Endothelial cell of umbilical vein (primary cell): Measurements from ENCODE around the gene CNOT6L. TPM values are rescaled to one million over a fixed set of nuclear protein-coding genes. Genes with fewer than 3 reads are reported as not detected.

Experiments
- BruUV-seq: library from RNA; stranded (reverse); fragments of 400-500 nt; replicated peaks from 2 replicates; lab custom pipeline; 2021; lab: Mats Ljungman, UMichigan
- CTCF ChIA-PET: fragments of 300-600, 350-600 bp; sonication (Branson Sonifier 250); formaldehyde crosslinking; loops from one replicate; lab custom pipeline; 2021; ENCODE audit warnings: antibody characterized with exemption, inconsistent platforms; lab: Charles Lee
- POLR2A ChIA-PET: fragments of 300-600, 350-600 bp; sonication (Branson Sonifier 250); formaldehyde crosslinking; loops from one replicate; lab custom pipeline; 2021; ENCODE audit warnings: antibody characterized with exemption, inconsistent platforms; lab: Charles Lee
- DNase-seq: peaks from one replicate; pipeline ENCODE4 v3.0.0-alpha.2; 2011; ENCODE audit warnings: low read depth, low spot score
- FAIRE-seq: peaks from 2 replicates; lab custom pipeline; 2011; peaks lifted over from hg19 to GRCh38; lab: Jason Lieb, UNC
- H2AFZ ChIP-seq: 2 replicates; pipeline ENCODE4 v1.6.0; 2012; ENCODE audit warnings: low read depth, low read length, control low read depth, inconsistent platforms
- H3K27ac ChIP-seq: 2 replicates; pipeline ENCODE4 v1.5.1; 2011; ENCODE audit warnings: low read depth, mild to moderate bottlenecking, control low read depth, low read length, moderate library complexity; ENCODE audit not compliant: insufficient read depth
- H3K27me3 ChIP-seq, 2 experiments: 2 replicates each; pipeline versions ENCODE4 v1.6.0 to v1.6.1; 2011; ENCODE audit warnings: low read length in 2 of 2, mixed read lengths in 1 of 2; ENCODE audit not compliant: control insufficient read depth in 2 of 2, insufficient read depth in 2 of 2
- H3K36me3 ChIP-seq, 2 experiments: 2 replicates in 1 of 2; 3 replicates in 1 of 2; pipeline ENCODE4 v1.5.1; 2011; ENCODE audit warnings: low read length in 2 of 2, mild to moderate bottlenecking in 1 of 2, moderate library complexity in 1 of 2; ENCODE audit not compliant: control insufficient read depth in 2 of 2, insufficient read depth in 2 of 2; ENCODE audit errors: extremely low read depth in 1 of 2
- H3K4me1 ChIP-seq: 3 replicates; pipeline ENCODE4 v1.5.1; 2011; ENCODE audit warnings: mild to moderate bottlenecking, low read length; ENCODE audit not compliant: control insufficient read depth, insufficient read depth; ENCODE audit errors: extremely low read depth
- H3K4me2 ChIP-seq: 2 replicates; pipeline ENCODE4 v1.6.1; 2011; ENCODE audit warnings: low read length, control low read depth, mixed read lengths; ENCODE audit not compliant: insufficient read depth
- H3K4me3 ChIP-seq, 3 experiments: fragments of 200-600 bp in 1 of 3; sonication (generic), shearing (Covaris generic) in 1 of 3; replicated peaks in 1 of 3; 2 replicates each; pipeline ENCODE4 v1.5.1; 2011 to 2016; ENCODE audit warnings: control low read depth in 3 of 3, low read length in 3 of 3, mild to moderate bottlenecking in 2 of 3, inconsistent platforms in 1 of 3, low read depth in 1 of 3, moderate library complexity in 1 of 3; ENCODE audit not compliant: insufficient read depth in 1 of 3
- H3K79me2 ChIP-seq: 2 replicates; pipeline ENCODE4 v1.6.0; 2012; ENCODE audit warnings: low read length, inconsistent platforms; ENCODE audit not compliant: control insufficient read depth, insufficient read depth
- H3K9ac ChIP-seq: replicated peaks from 2 replicates; pipeline ENCODE3; 2011; ENCODE audit warnings: low read length, control low read depth; ENCODE audit not compliant: insufficient read depth; ENCODE audit errors: extremely low read depth
- H3K9me1 ChIP-seq: replicated peaks from 3 replicates; pipeline ENCODE4 v1.6.0; 2011; ENCODE audit warnings: mild to moderate bottlenecking, low read length; ENCODE audit not compliant: control insufficient read depth, insufficient read depth; ENCODE audit errors: extremely low read depth
- H3K9me3 ChIP-seq: replicated peaks from 2 replicates; pipeline ENCODE4 v1.5.1; 2012; ENCODE audit warnings: low read length, inconsistent platforms; ENCODE audit not compliant: control insufficient read depth, insufficient read depth
- H4K20me1 ChIP-seq: replicated peaks from 2 replicates; pipeline ENCODE3; 2011; ENCODE audit warnings: mild to moderate bottlenecking, low read length; ENCODE audit not compliant: control insufficient read depth, insufficient read depth; ENCODE audit errors: extremely low read depth
- GATA2 ChIP-seq: IDR thresholded peaks from 2 replicates; pipeline ENCODE4 v1.7.0; 2011; ENCODE audit warnings: low read depth, mild to moderate bottlenecking, moderate library complexity, mixed read lengths, low read length; ENCODE audit not compliant: insufficient read length, insufficient read depth
- JUN ChIP-seq: IDR thresholded peaks from 2 replicates; pipeline ENCODE4 v1.6.1; 2011; ENCODE audit warnings: borderline replicate concordance, low read depth; ENCODE audit not compliant: insufficient read length, insufficient read depth
- MYC ChIP-seq: IDR thresholded peaks from one replicate; pipeline ENCODE4 v1.6.1; 2011; ENCODE audit warnings: mild to moderate bottlenecking, low read depth, low read length
- POLR2A ChIP-seq: IDR thresholded peaks from 2 replicates; pipeline ENCODE4 v1.6.1; 2012; ENCODE audit warnings: low read depth, mild to moderate bottlenecking, control low read depth, low read length
- POLR2AphosphoS5 ChIP-seq: IDR thresholded peaks from 2 replicates; pipeline ENCODE4 v1.6.1; 2012; ENCODE audit warnings: low read depth, mild to moderate bottlenecking, control low read depth, low read length, moderate library complexity; ENCODE audit not compliant: insufficient read depth
- dilution Hi-C: fragments of 300-500 bp; cut with MboI; formaldehyde crosslinking; loops from one replicate; pipeline ENCODE4 v1.15.0; 2019; ENCODE audit warnings: low sequenced_read_pairs; ENCODE audit not compliant: extremely low pct_ligation_motif_present
- intact Hi-C: fragments of 100-400 bp; cut with micrococcal nuclease; formaldehyde crosslinking; loops from one replicate; pipeline ENCODE4 v1.10.0; 2022
- polyA plus RNA-seq, 4 experiments: library from polyadenylated mRNA; depleted of rRNA in 3 of 4; stranded (reverse) in 3 of 4; unstranded in 1 of 4; fragments of >200 nt; gene quantifications; 2 replicates each; pipeline versions ENCODE4 v1.2.1 to v1.2.3, GENCODE V29; 2011 to 2012; ENCODE audit warnings: missing spikeins in 1 of 4
- total RNA-seq: library from RNA; stranded (reverse); gene quantifications from 2 replicates; pipeline ENCODE4 v1.2.3, GENCODE V29; 2021
- TF ChIP-seq, protein P1 (sequence below), 2 donors: IDR thresholded peaks; 1 replicate in 1 of 2; 2 replicates in 1 of 2; pipeline ENCODE4 v1.5.1; 2011; ENCODE audit warnings: low read length in 2 of 2, mild to moderate bottlenecking in 2 of 2, moderate library complexity in 2 of 2, control low read depth in 1 of 2, inconsistent platforms in 1 of 2, low read depth in 1 of 2; ENCODE audit not compliant: insufficient read depth in 1 of 2; ENCODE audit errors: extremely low read depth in 1 of 2
- TF ChIP-seq, protein P2 (sequence below): IDR thresholded peaks from 2 replicates; pipeline ENCODE4 v1.6.1; 2011; ENCODE audit not compliant: insufficient read depth, insufficient read length

CNOT6L gene
- total and polyA plus RNA-seq, 2 donors (not counting 3 experiments of a cell fraction or from before 2014, with no cell fraction given): 8.5 to 60.7 TPM

DNA sequence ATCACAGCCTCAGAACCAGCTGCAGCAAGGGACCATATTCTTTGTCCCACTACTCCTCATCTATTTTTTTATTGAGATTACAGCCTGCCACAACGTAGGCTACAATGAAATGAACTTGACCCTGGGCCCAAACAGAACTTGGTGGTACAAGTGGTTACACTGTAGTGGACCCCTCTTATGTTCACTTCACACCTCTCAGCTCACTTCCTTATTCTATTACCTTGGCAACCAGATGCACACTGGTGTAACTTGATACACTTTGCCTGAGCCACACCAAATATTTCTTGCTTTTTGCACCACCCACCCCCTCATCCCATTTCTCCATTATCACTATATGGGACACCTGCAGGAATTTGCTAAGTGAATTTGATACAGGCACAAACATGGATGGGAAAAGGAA lies 107.7 kb downstream of the CNOT6L start:
- POLR2A ChIA-PET: no interaction called here
- Histone ChIP-seq H3K36me3 (no peaks in the 10 kb centered on the region), H3K9me3 (no peaks in the 10 kb centered on the region), H3K4me3 (no peak overlapping the region), H4K20me1 (no peaks in the 10 kb centered on the region), H3K27me3 (no peaks in the 10 kb centered on the region), H2AFZ (no peak overlapping the region), H3K4me1 (no peaks in the 10 kb centered on the region), H3K79me2 (no peaks in the 10 kb centered on the region), H3K9ac (no peak overlapping the region), H3K27ac (no peak overlapping the region), H3K9me1 (no peaks in the 10 kb centered on the region), H3K4me2 (no peak overlapping the region)
- TF ChIP-seq MYC: no peak
- TF ChIP-seq, protein P1, sequence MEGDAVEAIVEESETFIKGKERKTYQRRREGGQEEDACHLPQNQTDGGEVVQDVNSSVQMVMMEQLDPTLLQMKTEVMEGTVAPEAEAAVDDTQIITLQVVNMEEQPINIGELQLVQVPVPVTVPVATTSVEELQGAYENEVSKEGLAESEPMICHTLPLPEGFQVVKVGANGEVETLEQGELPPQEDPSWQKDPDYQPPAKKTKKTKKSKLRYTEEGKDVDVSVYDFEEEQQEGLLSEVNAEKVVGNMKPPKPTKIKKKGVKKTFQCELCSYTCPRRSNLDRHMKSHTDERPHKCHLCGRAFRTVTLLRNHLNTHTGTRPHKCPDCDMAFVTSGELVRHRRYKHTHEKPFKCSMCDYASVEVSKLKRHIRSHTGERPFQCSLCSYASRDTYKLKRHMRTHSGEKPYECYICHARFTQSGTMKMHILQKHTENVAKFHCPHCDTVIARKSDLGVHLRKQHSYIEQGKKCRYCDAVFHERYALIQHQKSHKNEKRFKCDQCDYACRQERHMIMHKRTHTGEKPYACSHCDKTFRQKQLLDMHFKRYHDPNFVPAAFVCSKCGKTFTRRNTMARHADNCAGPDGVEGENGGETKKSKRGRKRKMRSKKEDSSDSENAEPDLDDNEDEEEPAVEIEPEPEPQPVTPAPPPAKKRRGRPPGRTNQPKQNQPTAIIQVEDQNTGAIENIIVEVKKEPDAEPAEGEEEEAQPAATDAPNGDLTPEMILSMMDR (IDR thresholded peaks at IDR 0.05; ENCODE audit: extremely low read depth in 1 of 2, insufficient read depth in 1 of 2, low read depth in 1 of 2, low read length in 2 of 2): no peak
- no peak for TF ChIP-seq GATA2
- TF ChIP-seq POLR2A: no peak
- no peak for DNase-seq
- dilution Hi-C loops: no loop called here
- FAIRE-seq: no peak
- intact Hi-C loops: no loop called here
- BruUV-seq: no TSS peak
- CTCF ChIA-PET: no interaction called here

DNA sequence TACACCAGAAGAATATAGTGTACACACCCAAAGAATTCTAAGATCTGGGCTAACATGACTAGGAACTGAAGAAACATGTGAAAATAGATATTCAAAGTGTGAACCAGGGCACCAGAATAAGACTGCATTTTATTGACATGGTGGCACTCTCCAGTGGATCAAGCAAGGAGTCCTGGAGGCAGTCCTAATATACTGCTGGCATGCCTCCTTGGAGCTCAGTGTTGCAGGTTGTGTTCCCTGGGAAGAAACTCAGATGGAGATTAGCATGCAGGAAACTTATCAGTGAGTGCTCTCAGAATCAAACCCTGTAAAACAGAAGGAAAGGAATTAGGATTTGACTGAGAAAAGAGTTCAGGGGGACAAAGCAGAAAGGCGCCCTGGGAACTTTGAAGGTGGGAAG lies 108.5 kb downstream of the CNOT6L start:
- Histone ChIP-seq H3K27ac (no peak overlapping the region), H3K79me2 (no peaks in the 10 kb centered on the region), H2AFZ (no peak overlapping the region), H3K9me1 (no peaks in the 10 kb centered on the region), H3K36me3 (no peaks in the 10 kb centered on the region), H4K20me1 (no peaks in the 10 kb centered on the region), H3K9ac (no peak overlapping the region), H3K27me3 (no peaks in the 10 kb centered on the region), H3K4me2 (no peak overlapping the region), H3K9me3 (no peaks in the 10 kb centered on the region), H3K4me3 (no peak overlapping the region), H3K4me1 (no peaks in the 10 kb centered on the region)
- dilution Hi-C loops: no loop called here
- FAIRE-seq: no peak
- ChIA-PET POLR2A (no interaction called here), CTCF (no interaction called here)
- TF ChIP-seq, protein P1 (IDR thresholded peaks at IDR 0.05; ENCODE audit: extremely low read depth in 1 of 2, insufficient read depth in 1 of 2, low read depth in 1 of 2, low read length in 2 of 2): no peak
- no peak for TF ChIP-seq POLR2AphosphoS5
- TF ChIP-seq, protein P2, sequence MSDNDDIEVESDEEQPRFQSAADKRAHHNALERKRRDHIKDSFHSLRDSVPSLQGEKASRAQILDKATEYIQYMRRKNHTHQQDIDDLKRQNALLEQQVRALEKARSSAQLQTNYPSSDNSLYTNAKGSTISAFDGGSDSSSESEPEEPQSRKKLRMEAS: no peak
- TF ChIP-seq MYC: no peak
- TF ChIP-seq JUN: no peak
- DNase-seq: no peak
- intact Hi-C loops: no loop called here
- no TSS peak for BruUV-seq
